Stimulated activated CD4-positive, alpha-beta T cell treated with anti-CD3 and anti-CD28 coated beads, Interleukin-15, amount 100 ng/mL, for 48 hours (primary cell): ENCODE data around the gene KDR.

Source experiments
- DNase-seq, 2 donors: peaks; one replicate each; pipeline ENCODE4 v3.0.0-alpha.2; 2020; ENCODE audit warnings: low read depth in 2 of 2

KDR gene

GRCh38 chr4:55029821-55030503 is 95.4 kb downstream of the KDR start:
- DNase-seq, result no peak

- DNase-seq, result no peak
Observed at GRCh38 chr4:55029321-55029720, 96.1 kb downstream of the KDR start.
